ENCODE results near the gene LDLRAD3. TPM values are rescaled to one million over a fixed set of nuclear protein-coding genes. Genes with fewer than 3 reads are reported as not detected.

Gene LDLRAD3
- total RNA-seq, 1 donor from 2014 or later = 28.5 TPM

DNA sequence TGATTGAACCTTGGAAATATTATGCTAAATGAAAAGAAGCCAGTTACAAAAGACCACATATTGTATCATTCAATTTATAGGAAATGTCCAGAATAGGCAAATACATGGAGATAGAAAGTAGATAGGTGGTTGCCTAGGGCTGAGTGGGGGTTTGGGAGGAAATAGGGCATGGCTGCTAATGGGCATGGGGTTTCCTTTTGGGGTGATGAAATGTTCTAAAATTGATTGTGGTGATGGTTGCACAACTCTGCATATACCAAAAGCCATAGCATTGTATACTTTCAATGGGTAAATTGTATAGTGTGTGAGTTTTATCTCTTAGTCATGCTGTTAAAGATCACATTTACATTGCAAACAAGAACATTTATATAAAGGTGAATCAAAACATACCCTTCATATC lies 48.7 kb downstream of the LDLRAD3 start:
- peaks cover 4% of the 10 kb centered on the region for H3K36me3 Mint-ChIP-seq (ENCODE audit: low read depth, unreplicated experiment)
- H3K27ac Mint-ChIP-seq (ENCODE audit: unreplicated experiment) = no peak overlapping the region
- no peaks in the 10 kb centered on the region for H3K27me3 Mint-ChIP-seq (ENCODE audit: unreplicated experiment)

DNA sequence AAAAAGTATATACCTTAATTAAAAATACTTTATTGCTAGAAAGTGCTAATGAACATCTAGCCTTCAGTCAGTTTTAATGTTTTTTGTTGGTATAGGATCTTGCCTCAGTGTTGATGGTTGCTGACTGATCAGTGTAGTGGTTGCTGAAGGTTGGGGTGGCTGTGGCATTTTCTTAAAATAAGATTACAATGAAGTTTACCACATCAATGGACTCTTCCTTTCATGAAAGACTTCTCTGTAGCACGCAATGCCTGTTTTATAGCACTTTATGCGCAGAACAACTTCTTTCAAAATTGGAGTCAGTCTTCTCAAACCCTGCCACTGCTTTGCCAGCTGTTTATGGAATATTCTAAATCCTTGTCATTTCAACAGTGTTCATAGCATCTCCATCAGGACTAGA lies 50.6 kb downstream of the LDLRAD3 start:
- Mint-ChIP-seq H3K36me3 (ENCODE audit: low read depth, unreplicated experiment) (peaks cover 4% of the 10 kb centered on the region), H3K9me3 (ENCODE audit: unreplicated experiment) (no peaks in the 10 kb centered on the region), H3K27ac (ENCODE audit: unreplicated experiment) (no peak overlapping the region), H3K4me1 (ENCODE audit: unreplicated experiment) (peaks cover 3% of the 10 kb centered on the region), H3K4me3 (ENCODE audit: unreplicated experiment) (no peak overlapping the region), H3K27me3 (ENCODE audit: unreplicated experiment) (no peaks in the 10 kb centered on the region)
- no peak for DNase-seq (ENCODE audit: low spot score)
- TF ChIP-seq CTCF (IDR thresholded peaks at IDR 0.05; ENCODE audit: unreplicated experiment) = no peak

More for the DNA sequence above, 48.7 kb downstream of the LDLRAD3 start:
- Mint-ChIP-seq H3K9me3 (ENCODE audit: unreplicated experiment) (no peaks in the 10 kb centered on the region), H3K4me1 (ENCODE audit: unreplicated experiment) (peaks cover 3% of the 10 kb centered on the region), H3K4me3 (ENCODE audit: unreplicated experiment) (no peak overlapping the region)
- DNase-seq (ENCODE audit: low spot score) = no peak
- TF ChIP-seq CTCF (IDR thresholded peaks at IDR 0.05; ENCODE audit: unreplicated experiment) = no peak

- no peak for TF ChIP-seq CTCF (IDR thresholded peaks at IDR 0.05; ENCODE audit: unreplicated experiment)
- Mint-ChIP-seq H3K27me3 (ENCODE audit: unreplicated experiment) (peaks cover 4% of the 10 kb centered on the region), H3K36me3 (ENCODE audit: low read depth, unreplicated experiment) (peaks cover 7% of the 10 kb centered on the region), H3K4me1 (ENCODE audit: unreplicated experiment) (peaks cover 3% of the 10 kb centered on the region), H3K27ac (ENCODE audit: unreplicated experiment) (no peak overlapping the region), H3K9me3 (ENCODE audit: unreplicated experiment) (no peaks in the 10 kb centered on the region), H3K4me3 (ENCODE audit: unreplicated experiment) (no peak overlapping the region)
- DNase-seq (ENCODE audit: low spot score) = no peak
These were observed 51.9 kb downstream of the LDLRAD3 start for GRCh38 chr11:35995681-35996271.

DNA sequence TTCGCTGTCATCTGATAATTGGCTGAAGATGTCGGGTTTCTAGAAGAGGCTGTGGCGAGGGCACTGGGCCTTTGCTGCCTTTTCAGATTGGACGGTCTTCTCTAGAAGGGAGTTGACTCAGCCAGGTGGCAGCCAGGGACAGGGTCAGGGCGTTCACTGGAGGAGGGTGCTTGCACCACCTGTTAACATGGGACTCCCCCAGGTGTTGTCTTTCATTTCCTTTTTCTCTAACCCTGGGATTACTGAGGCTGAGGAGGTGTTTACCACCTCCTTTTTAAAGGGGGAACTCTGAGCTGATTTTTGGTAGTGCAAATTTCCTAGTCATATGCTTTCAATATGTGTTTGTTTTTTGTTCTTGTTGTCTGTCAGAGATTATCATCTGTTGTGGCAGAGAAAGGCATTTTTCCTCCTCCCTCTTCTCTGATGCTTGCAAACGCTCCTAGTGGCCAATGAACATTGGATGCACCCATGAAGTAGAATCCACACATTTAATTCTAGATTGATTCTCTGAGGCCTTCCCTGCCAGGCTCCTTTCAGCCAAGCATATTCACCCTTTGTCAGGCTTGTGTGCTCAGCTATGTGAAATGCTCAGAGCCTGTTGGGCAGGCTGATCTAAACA lies 54.1 kb downstream of the LDLRAD3 start:
- Mint-ChIP-seq H3K4me1 (ENCODE audit: unreplicated experiment) (peaks cover 6% of the 10 kb centered on the region), H3K36me3 (ENCODE audit: low read depth, unreplicated experiment) (peaks cover 12% of the 10 kb centered on the region), H3K4me3 (ENCODE audit: unreplicated experiment) (no peak overlapping the region), H3K27ac (ENCODE audit: unreplicated experiment) (no peak overlapping the region), H3K27me3 (ENCODE audit: unreplicated experiment) (peaks cover 4% of the 10 kb centered on the region), H3K9me3 (ENCODE audit: unreplicated experiment) (no peaks in the 10 kb centered on the region)
- no peak for TF ChIP-seq CTCF (IDR thresholded peaks at IDR 0.05; ENCODE audit: unreplicated experiment)
- no peak for DNase-seq (ENCODE audit: low spot score)

- no peak overlapping the region for H3K4me3 Mint-ChIP-seq (ENCODE audit: unreplicated experiment)
- no peak overlapping the region for H3K27ac Mint-ChIP-seq (ENCODE audit: unreplicated experiment)
- H3K9me3 Mint-ChIP-seq (ENCODE audit: unreplicated experiment) = peaks cover 3% of the 10 kb centered on the region
- H3K27me3 Mint-ChIP-seq (ENCODE audit: unreplicated experiment) = peaks cover 4% of the 10 kb centered on the region
- DNase-seq (ENCODE audit: low spot score) = no peak
- TF ChIP-seq CTCF (IDR thresholded peaks at IDR 0.05; ENCODE audit: unreplicated experiment) = no peak
- peaks cover 14% of the 10 kb centered on the region for H3K36me3 Mint-ChIP-seq (ENCODE audit: low read depth, unreplicated experiment)
- H3K4me1 Mint-ChIP-seq (ENCODE audit: unreplicated experiment) = peaks cover 6% of the 10 kb centered on the region
These were observed 54.8 kb downstream of the LDLRAD3 start for GRCh38 chr11:35998634-35999033.
